B cell (primary cell): ENCODE results near the gene GPER1. TPM values are rescaled to one million over a fixed set of nuclear protein-coding genes. Genes with fewer than 3 reads are reported as not detected.

ENCODE experiments used
- ATAC-seq: fragments of 200-7000 bp; cut with Tn5 transposase; one replicate; pipeline ENCODE4 v1.10.0; 2021; ENCODE audit warnings: low read depth, mild to moderate bottlenecking, moderate number of reproducible peaks, moderate library complexity
- CTCF ChIA-PET: fragments of 350-600 bp; sonication (Branson Sonifier 250); formaldehyde crosslinking; loops from one replicate; lab custom pipeline; 2021; ENCODE audit warnings: antibody characterized with exemption, inconsistent platforms; lab: Charles Lee
- POLR2A ChIA-PET: fragments of 350-600 bp; sonication (Branson Sonifier 250); formaldehyde crosslinking; loops from one replicate; lab custom pipeline; 2021; ENCODE audit warnings: antibody characterized with exemption; lab: Charles Lee
- DNase-seq: peaks from one replicate; pipeline ENCODE4 v3.0.0; 2013
- H2AFZ ChIP-seq: 2 replicates; pipeline ENCODE4 v1.6.1; 2012; ENCODE audit warnings: mild to moderate bottlenecking, low read depth, low read length; ENCODE audit not compliant: insufficient read depth, poor library complexity, severe bottlenecking
- H3K27ac ChIP-seq, 2 donors: 1 replicate in 1 of 2; 2 replicates in 1 of 2; pipeline ENCODE4 v1.5.1; 2012 to 2013; ENCODE audit warnings: low read length in 2 of 2, mild to moderate bottlenecking in 2 of 2, moderate library complexity in 1 of 2
- H3K27me3 ChIP-seq, 4 experiments: fragments of 200-600 bp in 1 of 4; sonication (generic) in 1 of 4; replicated peaks in 1 of 4; 1 replicate in 2 of 4; 2 replicates in 2 of 4; pipeline versions ENCODE4 v1.6.1 to v1.7.0; 2013 to 2016; ENCODE audit warnings: low read length in 3 of 4, mild to moderate bottlenecking in 2 of 4, mixed read lengths in 1 of 4, moderate library complexity in 1 of 4; ENCODE audit not compliant: insufficient read depth in 4 of 4, control insufficient read depth in 3 of 4; ENCODE audit errors: control extremely low read depth in 1 of 4
- H3K36me3 ChIP-seq, 2 experiments: replicated peaks in 1 of 2; 1 replicate in 1 of 2; 2 replicates in 1 of 2; pipeline versions ENCODE4 v1.6.1 to v1.7.1; 2013; ENCODE audit warnings: low read length in 1 of 2; ENCODE audit not compliant: insufficient read depth in 2 of 2, control insufficient read depth in 1 of 2; ENCODE audit errors: control extremely low read depth in 1 of 2, extremely low read depth in 1 of 2
- H3K4me1 ChIP-seq, 2 donors: fragments of 200-600 bp in 1 of 2; sonication (generic) in 1 of 2; 1 replicate in 1 of 2; 2 replicates in 1 of 2; pipeline versions ENCODE4 v1.5.1 to v1.6.1; 2013 to 2017; ENCODE audit warnings: low read length in 2 of 2; ENCODE audit not compliant: control insufficient read depth in 2 of 2, insufficient read depth in 2 of 2
- H3K4me2 ChIP-seq: replicated peaks from 2 replicates; pipeline ENCODE3; 2012; ENCODE audit warnings: mild to moderate bottlenecking, low read depth, low read length; ENCODE audit not compliant: poor library complexity, severe bottlenecking
- H3K4me3 ChIP-seq, 5 experiments: fragments of 200-600 bp in 1 of 5; sonication (generic) in 1 of 5; 1 replicate in 3 of 5; 2 replicates in 2 of 5; pipeline versions ENCODE4 v1.5.1 to v1.7.0; 2011 to 2016; ENCODE audit warnings: low read length in 4 of 5, mild to moderate bottlenecking in 4 of 5, low read depth in 2 of 5, control low read depth in 1 of 5, moderate library complexity in 1 of 5; ENCODE audit not compliant: insufficient read depth in 1 of 5; ENCODE audit errors: control extremely low read depth in 1 of 5, extremely low read depth in 1 of 5
- H3K79me2 ChIP-seq: fragments of 200-600 bp; sonication (generic); one replicate; pipeline ENCODE4 v1.6.0; 2016; ENCODE audit warnings: low read length; ENCODE audit not compliant: control insufficient read depth, insufficient read depth
- H3K9ac ChIP-seq: fragments of 200-600 bp; sonication (generic); 2 replicates; pipeline ENCODE4 v1.6.1; 2017; ENCODE audit warnings: mild to moderate bottlenecking, low read length, moderate library complexity
- H3K9me3 ChIP-seq, 3 donors: one replicate each; pipeline versions ENCODE4 v1.6.1 to v1.7.1; 2013; ENCODE audit warnings: low read length in 2 of 3; ENCODE audit not compliant: control insufficient read depth in 2 of 3, insufficient read depth in 1 of 3; ENCODE audit errors: control extremely low read depth in 1 of 3
- H4K20me1 ChIP-seq: 2 replicates; pipeline ENCODE4 v1.6.0; 2012; ENCODE audit warnings: mild to moderate bottlenecking, low read length; ENCODE audit not compliant: insufficient read depth, control insufficient read depth, poor library complexity, severe bottlenecking
- H3K27ac Mint-ChIP-seq: one replicate; pipeline ENCODE4 v1.8.0; 2021; ENCODE audit warnings: mixed read lengths
- H3K27me3 Mint-ChIP-seq: one replicate; pipeline ENCODE4 v1.8.0; 2021; ENCODE audit warnings: mixed read lengths
- H3K4me1 Mint-ChIP-seq: one replicate; pipeline ENCODE4 v1.8.0; 2021; ENCODE audit warnings: mixed read lengths
- H3K4me3 Mint-ChIP-seq: one replicate; pipeline ENCODE4 v1.8.0; 2021; ENCODE audit warnings: mixed read lengths
- H3K9me3 Mint-ChIP-seq: one replicate; pipeline ENCODE4 v1.8.0; 2022; ENCODE audit warnings: mixed read lengths; ENCODE audit not compliant: insufficient read depth
- EZH2 ChIP-seq: IDR thresholded peaks from 2 replicates; pipeline ENCODE4 v1.6.1; 2012; ENCODE audit warnings: borderline replicate concordance, low read depth, mild to moderate bottlenecking, moderate library complexity, low read length; ENCODE audit not compliant: insufficient read depth, poor library complexity, severe bottlenecking
- WGBS: methylation state at CpG from one replicate; pipeline ENCODE4 v1.1.5; 2013; ENCODE audit warnings: missing lambda C conversion rate; ENCODE audit not compliant: insufficient coverage; 5-methylcytosine and 5-hydroxymethylcytosine counted together
- intact Hi-C: fragments of 100-400 bp; cut with micrococcal nuclease; formaldehyde crosslinking; loops from one replicate; pipeline ENCODE4 v1.10.0; 2022
- polyA plus RNA-seq: library from polyadenylated mRNA; depleted of rRNA; stranded (reverse); fragments of >200 nt; gene quantifications from 2 replicates; pipeline ENCODE4 v1.2.3, GENCODE V29; 2012
- total RNA-seq, 2 donors: library from RNA; stranded (reverse); fragments of 120-200 nt in 1 of 2; gene quantifications; 1 replicate in 1 of 2; 2 replicates in 1 of 2; pipeline versions ENCODE4 v1.2.3 to v1.2.4, GENCODE V29; 2013 to 2022
- TF ChIP-seq, protein P1 (sequence below): fragments of 200-600 bp; IDR thresholded peaks from one replicate; pipeline ENCODE4 v1.8.0; 2022; ENCODE audit warnings: antibody characterized with exemption, mild to moderate bottlenecking

The GPER1 gene
- total and polyA plus RNA-seq, 2 donors (not counting 1 experiment from before 2014, with no cell fraction given) = 3.2 to 21.3 TPM

- 83% methylated on average over 20 of the region's 21 CpGs for WGBS
- peak overlapping the region in 3 of 5 experiments; percentile 0 to 39 (median 20) for H3K4me3 ChIP-seq
- TF ChIP-seq, protein P1, sequence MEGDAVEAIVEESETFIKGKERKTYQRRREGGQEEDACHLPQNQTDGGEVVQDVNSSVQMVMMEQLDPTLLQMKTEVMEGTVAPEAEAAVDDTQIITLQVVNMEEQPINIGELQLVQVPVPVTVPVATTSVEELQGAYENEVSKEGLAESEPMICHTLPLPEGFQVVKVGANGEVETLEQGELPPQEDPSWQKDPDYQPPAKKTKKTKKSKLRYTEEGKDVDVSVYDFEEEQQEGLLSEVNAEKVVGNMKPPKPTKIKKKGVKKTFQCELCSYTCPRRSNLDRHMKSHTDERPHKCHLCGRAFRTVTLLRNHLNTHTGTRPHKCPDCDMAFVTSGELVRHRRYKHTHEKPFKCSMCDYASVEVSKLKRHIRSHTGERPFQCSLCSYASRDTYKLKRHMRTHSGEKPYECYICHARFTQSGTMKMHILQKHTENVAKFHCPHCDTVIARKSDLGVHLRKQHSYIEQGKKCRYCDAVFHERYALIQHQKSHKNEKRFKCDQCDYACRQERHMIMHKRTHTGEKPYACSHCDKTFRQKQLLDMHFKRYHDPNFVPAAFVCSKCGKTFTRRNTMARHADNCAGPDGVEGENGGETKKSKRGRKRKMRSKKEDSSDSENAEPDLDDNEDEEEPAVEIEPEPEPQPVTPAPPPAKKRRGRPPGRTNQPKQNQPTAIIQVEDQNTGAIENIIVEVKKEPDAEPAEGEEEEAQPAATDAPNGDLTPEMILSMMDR = no peak
- no peak for TF ChIP-seq EZH2
- H3K27ac Mint-ChIP-seq = no peak overlapping the region
- H3K36me3 ChIP-seq = no peaks in the 10 kb centered on the region
- peak overlapping the region; percentile 47 for H3K4me2 ChIP-seq
- intact Hi-C loops = loop anchor here (2.0 kb wide), 2 partner anchors 15 to 17 kb away; no protein-coding TSS in a partner anchor
- H3K27ac ChIP-seq = no peak overlapping the region
- peaks cover 7% of the 10 kb centered on the region for H3K27me3 Mint-ChIP-seq
- peaks cover 7 to 31% of the 10 kb centered on the region in 2 donors for H3K4me1 ChIP-seq
- no peaks in the 10 kb centered on the region for H4K20me1 ChIP-seq
- ATAC-seq (no peak), DNase-seq (no peak)
- no peaks in the 10 kb centered on the region for H3K9me3 Mint-ChIP-seq
- CTCF ChIA-PET = interaction anchor here (1.0 to 4.7 kb wide), 5 partner anchors 17 to 111 kb away, joined by 3 to 20 read pairs (median 13); partner anchors contain the start of gene GPER1
- H2AFZ ChIP-seq = peak overlapping the region; percentile 18
- H3K4me3 Mint-ChIP-seq = peak overlapping the region; percentile 84
- peak overlapping the region; percentile 36 for H3K9ac ChIP-seq
- peaks cover 0 to 5% (median 0%) of the 10 kb centered on the region in 3 donors for H3K9me3 ChIP-seq
- H3K27me3 ChIP-seq = peaks cover 0 to 6% (median 3%) of the 10 kb centered on the region in 4 experiments
- POLR2A ChIA-PET = interaction anchor here (2.0 to 2.2 kb wide), 2 partner anchors 18 to 34 kb away, joined by 5 to 7 read pairs; a partner anchor contains a TSS
- peaks cover 35% of the 10 kb centered on the region for H3K4me1 Mint-ChIP-seq
- peaks cover 12% of the 10 kb centered on the region for H3K79me2 ChIP-seq
Measured at GRCh38 chr7:1103789-1104515, 16.0 kb downstream of the GPER1 start.
